Left renal pelvis (tissue), 4 donors: Measurements from ENCODE around the gene NTN3. TPM values are rescaled to one million over a fixed set of nuclear protein-coding genes. Genes with fewer than 3 reads are reported as not detected.

ENCODE experiments used
- DNase-seq, 4 donors: peaks; one replicate each; pipeline ENCODE4 v3.0.0-alpha.2; 2013; ENCODE audit warnings: low read depth in 4 of 4, low spot score in 3 of 4
- polyA plus RNA-seq, 4 donors: library from polyadenylated mRNA; unstranded; fragments of 120-200 nt; gene quantifications; one replicate each; pipeline ENCODE4 v1.2.1, GENCODE V29; 2013; ENCODE audit not compliant: insufficient read length in 4 of 4

The NTN3 gene
- polyA plus RNA-seq, 4 donors = 2.1 to 5.0 (median 2.6) TPM

DNA sequence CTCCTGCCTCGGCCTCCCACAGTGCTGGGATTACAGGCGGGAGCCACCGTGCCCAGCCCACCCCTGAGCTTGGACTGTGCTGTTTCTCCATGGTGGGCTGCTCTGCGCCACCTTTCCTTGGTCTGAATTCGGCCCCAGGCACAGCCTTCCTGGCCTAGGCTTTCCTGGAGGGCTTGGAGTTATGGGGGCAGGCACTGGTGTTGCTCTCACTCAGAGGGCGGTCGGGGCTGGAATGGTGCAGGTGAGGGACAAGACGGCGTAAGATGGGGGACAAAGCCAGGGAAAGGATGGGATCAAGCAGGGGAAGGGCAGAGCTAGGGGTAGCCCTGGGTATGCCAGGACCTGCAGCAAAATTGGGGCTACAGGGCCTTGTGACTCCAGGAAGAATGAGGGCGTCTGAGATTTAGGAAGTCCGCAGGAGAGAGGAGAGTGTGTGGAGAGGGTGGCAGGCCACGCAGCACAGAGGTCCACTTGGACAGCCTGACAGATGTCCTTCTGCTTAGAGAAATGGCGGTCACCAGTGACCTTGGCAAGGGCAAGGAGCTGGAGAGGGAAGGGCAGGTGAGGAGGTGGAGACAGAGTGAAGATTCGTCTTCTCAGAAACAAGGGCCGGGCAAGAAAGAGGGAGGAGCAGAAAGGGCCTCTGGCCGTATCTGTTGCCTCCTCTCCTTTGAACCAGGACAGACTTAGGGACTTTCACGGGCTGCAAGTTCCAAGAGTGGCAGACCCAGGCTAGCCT, 41.1 kb downstream of the NTN3 start:
- no peak for DNase-seq

DNA sequence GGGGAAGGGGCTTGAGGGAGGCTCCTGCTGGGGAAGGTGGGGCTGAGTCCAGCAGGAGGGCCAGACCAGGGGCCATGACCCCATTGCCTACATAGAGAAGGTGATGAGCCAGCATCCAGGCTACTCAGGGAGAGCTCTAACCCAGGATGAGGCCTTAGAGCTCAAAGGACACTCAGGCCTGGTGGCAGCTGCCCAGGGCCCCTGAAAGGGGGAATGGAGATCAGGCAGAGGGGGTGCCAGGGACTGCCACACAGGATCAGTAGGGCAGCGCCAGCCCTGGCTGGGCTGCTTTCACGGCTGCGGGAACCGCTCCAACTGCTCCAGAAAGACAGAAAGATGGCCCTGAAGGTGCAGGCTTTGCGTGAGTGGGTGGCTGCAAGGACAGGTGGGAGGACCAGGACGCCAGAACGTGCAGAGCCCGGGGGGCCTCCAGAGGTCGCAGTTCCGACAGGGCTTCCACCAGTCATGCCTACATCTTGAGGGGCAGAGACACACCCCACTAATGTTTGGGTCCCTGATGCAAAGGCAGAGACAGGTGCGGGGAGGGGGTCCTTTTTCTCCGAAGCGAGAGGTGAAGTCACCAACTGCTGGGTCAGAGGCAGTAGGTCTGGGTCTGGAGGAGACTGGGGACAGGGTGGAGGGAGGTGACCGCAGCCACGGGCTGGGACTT, 41.8 kb downstream of the NTN3 start:
- no peak for DNase-seq

DNA sequence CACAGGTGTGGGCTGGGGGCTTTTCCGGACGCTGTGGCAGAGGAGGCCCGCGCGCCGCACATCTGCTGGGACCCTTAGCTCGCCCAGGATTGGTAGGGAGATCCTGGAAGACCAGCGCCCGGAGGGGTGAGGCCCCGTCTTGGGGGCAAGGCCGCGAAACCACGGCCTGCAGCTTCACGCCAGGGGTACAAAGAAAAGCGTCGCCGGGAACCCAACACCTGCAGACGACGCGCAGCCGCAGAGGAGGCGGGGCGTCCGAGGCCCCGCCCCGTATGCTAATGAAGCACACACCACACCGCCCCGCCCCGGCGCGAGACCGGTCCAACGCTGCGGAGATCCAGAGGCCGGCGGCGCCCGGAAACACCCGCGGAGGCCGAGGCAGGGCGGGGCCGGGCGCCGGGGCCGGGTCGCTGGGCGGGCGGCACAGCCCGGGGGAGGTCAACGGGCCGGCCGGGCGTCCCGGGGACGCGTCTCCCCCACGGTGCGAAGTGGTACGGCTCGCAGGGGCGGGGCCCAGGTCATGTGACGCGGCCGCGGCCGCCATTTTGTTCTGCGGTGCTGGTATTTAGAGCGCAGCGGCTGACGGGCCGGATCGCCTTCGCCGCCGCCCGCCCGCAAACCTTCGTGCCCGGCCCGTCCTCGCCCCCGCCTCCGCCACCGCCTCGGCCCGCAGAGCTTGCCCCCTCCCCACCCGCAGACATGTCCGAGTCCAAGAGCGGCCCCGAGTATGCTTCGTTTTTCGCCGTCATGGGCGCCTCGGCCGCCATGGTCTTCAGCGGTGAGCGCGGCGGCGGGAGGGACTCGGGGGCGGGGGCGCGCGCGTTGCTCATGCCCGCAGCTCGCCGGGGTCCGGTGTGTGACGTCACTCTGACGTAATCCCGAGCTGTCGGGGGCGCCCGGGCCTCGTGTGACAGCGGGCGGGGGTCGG, 42.6 kb downstream of the NTN3 start, which contains the start of gene ATP6V0C:
Gene ATP6V0C, plus strand, starts transcription at position 548 of the 928 bp plus-strand sequence. Its CDS starts 152 bp downstream, at position 700.
- peak; percentile 78 to 86 (median 82) for DNase-seq

DNA sequence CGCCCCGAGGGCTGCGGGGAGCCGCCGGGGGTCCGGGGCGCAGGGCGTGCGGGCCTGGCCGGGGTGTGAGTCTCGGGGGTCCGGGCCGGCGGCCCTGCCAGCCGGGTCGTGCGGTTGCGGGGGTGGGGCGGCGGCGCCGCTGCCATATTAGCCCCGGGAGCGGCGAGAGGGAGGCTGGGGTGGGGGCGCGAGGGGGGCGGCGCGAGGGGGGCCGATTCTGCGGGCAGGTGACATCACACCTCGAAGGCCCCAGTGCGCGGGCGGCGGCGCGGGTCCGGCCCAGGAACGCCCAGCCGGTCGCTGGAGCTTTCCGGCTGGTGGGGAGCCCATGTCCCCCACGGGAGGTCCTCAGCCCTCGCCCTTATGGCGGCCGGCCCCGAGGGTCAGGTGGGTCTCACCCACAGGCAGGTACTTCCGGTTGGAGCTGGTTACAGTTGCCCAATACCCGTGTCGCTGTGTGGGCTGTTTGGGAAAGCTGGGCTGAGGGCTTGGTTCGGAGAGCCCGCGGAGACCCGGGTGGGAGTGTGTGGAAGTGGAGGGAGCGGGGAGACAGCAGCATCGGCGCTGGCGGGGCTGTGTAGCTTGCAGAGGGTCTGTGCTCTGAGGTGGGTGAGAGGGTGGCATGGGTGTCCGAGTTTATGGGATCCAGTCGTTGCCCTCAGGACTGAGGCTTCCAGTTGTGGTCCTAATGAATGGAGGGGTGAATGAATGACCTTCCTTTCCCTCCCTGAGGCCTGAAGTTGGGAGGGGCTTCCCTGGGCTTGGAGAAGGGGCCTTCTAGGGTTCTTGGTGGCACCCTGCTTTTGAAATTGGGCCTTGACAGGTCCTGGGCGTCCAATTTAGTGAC, 43.5 kb downstream of the NTN3 start:
- no peak for DNase-seq

DNA sequence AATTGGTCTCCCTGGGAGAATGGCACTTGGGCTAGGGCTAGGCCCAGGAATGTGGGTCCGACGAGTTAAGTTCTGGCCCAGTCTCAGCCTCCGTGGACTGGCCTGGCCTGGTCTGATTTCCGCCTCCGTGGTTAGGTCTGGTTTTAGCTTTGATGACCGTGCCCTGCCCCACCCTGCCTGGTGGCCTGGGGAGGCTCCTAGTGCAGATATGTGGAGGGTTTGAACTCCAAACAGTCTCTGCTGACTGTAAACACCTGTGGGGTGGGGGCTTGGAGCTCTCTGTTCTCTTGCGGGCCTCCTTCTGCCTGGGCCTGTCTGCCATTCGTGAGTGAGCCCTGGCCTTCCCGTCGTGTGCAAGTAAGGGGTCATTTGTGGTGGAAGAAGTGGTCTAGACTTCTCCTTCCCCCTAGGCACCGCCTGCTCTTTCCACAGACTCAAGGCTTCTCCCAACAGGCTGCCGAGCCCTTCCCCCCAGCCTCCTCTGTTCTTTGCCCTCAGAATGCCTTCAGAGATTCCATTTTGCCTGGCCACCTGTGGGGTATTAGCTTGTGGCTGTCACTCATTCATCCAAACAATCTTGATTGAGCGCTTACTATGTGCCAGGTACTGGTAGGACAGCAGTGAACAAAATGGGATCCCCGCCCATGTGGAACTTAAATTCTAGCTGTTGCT, 44.2 kb downstream of the NTN3 start:
- no peak for DNase-seq

DNA sequence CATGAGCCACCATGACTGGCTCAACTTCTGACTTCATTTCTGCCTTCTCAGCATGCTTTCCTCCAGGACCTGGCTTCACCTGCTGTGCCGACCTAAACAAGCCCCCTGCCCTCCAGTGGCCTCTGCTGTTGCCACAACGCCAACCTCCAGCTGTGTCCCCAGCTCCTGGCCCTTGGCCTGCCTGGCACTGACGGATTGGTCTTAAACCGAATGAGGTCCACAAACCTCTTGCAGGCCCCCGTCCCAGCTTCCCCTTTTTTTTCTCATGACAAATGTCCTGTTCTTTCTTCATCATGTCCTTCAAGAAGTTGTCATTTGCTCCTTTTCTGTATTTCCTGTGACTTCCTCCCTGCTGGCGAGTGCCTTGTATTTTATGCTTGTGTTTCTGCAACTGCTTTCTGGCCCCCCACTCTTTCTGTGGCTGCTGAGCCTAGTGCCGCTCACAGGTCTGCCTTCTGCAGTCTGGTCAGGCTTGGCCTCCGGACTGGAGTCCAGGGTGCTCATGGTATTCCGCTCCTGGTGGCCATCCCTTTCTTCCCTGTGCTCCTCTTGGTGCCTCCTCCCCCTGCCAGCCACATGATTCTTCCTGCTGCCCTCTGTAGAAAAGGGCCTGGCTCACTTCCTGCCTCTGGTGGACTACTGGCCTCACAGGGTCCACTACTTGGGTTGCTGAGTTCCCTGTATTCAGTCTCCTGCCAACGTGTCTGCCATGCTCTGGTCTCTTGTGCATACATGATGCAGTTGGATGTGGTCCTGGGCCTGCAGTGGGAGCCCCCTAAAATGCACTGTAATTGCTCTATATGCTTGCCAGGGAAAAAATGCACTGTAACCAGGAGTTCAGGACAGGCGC, 45.5 kb downstream of the NTN3 start:
- DNase-seq = no peak

DNA sequence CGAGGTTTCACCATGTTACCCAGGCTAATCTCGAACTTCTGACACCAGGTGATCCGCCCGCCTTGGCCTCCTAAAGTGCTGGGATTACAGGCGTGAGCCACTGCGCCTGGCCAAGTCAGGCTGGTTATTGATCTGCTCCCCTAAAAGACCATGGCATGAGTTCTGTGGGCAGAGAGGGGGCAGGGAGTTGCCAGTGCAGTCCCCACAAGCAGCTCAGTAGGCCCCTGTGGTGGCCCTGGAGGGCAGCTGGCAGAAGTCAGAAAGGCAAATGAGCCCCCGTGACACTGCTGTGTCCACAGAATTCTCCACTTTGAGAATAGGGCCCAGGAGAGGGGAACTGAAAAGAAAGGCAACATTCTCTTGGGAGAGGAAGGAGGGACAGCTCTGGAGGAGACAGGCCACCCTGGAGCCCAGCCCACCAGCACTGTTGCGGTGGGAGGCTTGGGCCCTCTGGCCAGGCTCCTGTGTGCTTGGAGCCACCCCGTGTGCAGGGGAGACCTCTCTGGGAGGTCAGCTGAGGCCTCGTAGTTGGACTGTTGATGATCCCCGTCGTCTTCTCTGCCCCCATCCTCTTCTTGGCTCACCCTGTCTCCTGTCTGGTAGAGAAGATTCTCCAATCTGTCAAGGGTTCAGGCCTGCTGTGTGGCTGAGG, 47.0 kb downstream of the NTN3 start:
- DNase-seq = no peak

DNA sequence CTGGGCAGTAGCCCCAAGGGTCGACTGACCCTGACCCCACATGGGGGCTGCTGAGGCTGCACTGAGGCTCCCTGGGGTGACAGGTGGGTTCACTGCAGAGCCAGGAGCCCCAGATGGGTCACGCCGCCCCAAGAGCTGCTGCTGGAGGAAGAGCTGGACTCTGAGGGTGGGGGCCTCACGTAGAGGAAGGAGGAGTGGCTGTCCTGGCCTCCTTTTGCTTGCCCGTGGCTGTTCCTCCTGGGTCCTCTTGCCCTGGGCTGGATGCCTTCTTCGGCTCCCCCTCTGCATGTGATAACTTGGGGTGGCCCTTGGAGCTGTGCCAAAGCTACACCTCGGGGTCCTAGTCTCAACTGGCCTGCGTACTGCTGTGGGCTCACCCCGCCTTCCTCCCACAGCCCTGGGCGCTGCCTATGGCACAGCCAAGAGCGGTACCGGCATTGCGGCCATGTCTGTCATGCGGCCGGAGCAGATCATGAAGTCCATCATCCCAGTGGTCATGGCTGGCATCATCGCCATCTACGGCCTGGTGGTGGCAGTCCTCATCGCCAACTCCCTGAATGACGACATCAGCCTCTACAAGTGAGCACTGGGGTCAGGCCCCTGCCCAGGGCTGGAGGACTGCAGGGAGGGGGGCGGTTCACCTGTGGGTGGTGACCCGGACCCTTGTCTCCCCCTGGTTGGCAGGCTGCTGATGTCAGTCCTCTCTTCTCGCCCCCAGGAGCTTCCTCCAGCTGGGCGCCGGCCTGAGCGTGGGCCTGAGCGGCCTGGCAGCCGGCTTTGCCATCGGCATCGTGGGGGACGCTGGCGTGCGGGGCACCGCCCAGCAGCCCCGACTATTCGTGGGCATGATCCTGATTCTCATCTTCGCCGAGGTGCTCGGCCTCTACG, 48.0 kb downstream of the NTN3 start:
- DNase-seq = no peak

DNA sequence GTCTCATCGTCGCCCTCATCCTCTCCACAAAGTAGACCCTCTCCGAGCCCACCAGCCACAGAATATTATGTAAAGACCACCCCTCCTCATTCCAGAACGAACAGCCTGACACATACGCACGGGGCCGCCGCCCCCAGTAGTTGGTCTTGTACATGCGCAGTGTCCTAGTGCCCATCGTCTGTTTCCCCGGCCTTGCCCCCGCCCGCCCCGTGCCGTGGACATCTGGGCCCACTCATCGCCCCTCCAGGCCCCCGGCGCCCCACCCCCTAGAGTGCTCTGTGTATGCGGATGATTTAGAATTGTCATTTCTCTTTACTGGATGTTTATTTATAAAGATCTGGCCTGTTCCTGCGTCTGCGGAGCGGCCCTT, 48.6 kb downstream of the NTN3 start:
- no peak for DNase-seq

DNA sequence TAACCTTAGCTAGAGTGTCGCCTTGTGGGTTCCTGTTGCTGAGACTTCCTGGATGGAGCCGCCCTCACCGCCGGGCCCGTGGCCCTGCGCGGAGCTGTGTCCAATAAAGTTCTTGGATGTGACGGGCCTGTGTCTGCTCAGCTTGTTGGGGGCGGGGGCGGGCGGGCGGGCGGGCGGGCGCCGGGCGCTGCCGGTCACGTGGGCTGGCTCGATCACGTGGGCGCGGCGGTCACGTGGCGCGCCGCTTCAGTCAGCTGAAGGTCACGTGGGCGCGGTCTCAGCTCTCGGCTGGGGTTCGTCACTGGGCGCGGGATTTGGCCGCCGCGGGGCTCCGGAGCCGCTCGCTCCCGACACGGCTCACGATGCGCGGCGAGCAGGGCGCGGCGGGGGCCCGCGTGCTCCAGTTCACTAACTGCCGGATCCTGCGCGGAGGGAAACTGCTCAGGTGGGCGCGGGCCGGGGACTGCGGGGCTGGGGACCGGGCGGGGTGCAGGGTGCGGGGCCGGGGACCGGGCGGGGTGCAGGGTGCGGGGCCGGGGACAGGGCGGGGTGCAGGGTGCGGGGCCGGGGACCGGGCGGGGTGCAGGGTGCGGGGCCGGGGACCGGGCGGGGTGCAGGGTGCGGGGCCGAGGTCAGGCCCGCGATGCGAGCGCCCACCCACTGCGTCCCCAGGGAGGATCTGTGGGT, 49.1 kb downstream of the NTN3 start, which contains the start of gene AMDHD2:
Gene AMDHD2, plus strand, starts transcription at position 275 of the 687 bp plus-strand sequence. Its CDS starts 88 bp downstream, at position 363.
- DNase-seq = peak in 3 of 4 donors; percentile 73 to 76 (median 73)

DNA sequence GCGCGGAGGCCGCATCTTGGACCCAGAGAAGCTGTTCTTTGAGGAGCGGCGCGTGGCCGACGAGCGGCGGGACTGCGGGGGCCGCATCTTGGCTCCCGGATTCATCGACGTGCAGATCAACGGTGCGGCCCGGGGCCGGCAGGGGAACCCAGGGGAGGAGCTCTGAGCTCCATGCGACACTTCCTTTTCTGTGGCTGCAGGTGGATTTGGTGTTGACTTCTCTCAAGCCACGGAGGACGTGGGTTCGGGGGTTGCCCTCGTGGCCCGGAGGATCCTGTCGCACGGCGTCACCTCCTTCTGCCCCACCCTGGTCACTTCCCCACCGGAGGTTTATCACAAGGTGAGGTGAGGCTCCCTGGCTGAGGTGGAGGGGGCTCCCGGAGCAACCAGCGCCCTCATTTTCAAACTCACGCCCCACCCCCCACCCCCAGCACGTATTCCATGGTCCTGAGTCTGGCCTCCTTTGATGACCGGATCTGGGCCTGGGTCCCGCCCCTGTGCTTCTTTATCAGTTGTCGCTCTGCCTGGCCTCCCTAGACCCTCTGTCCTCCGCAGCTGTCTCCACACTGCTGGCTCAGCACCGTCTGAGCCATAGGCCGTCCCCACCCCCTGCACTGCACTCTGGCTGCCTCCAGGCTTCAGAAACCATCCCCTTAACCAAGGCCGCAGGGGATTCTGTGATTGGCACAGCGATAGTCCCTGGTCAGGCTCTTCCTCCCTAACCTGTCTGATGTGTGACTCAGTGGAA, 49.9 kb downstream of the NTN3 start:
- no peak for DNase-seq

Other genes starting within 250 kb of the NTN3 start
- gene E4F1, start 247.7 kb upstream of the NTN3 start, polyA plus RNA-seq = 10 to 100 TPM; 13.8 to 24.3 (median 15.7) TPM
- 1 to 10 TPM in 1 of 4 donors, under 1 TPM in 3; 0.63 to 2.0 (median 0.90) TPM for gene DNASE1L2, start 234.9 kb upstream of the NTN3 start, polyA plus RNA-seq
- 10 to 100 TPM; 30.5 to 89.5 (median 58.5) TPM for gene ECI1, start 219.7 kb upstream of the NTN3 start, polyA plus RNA-seq
- gene RNPS1, start 203.2 kb upstream of the NTN3 start, polyA plus RNA-seq = 100 to 1,000 TPM; 146 to 214 (median 201) TPM
- 10 to 100 TPM in 1 of 4 donors, 1 to 10 TPM in 3; 5.0 to 15.4 (median 5.9) TPM for gene ABCA3, start 130.6 kb upstream of the NTN3 start, polyA plus RNA-seq
- 10 to 100 TPM in 2 of 4 donors, 1 to 10 TPM in 2; 7.8 to 11.9 (median 10.3) TPM for gene CCNF, start 41.9 kb upstream of the NTN3 start, polyA plus RNA-seq
- gene TEDC2, start 11.2 kb upstream of the NTN3 start, polyA plus RNA-seq = 10 to 100 TPM in 2 of 4 donors, 1 to 10 TPM in 2; 6.1 to 14.6 (median 10.1) TPM
- gene TBC1D24, start 3.8 kb downstream of the NTN3 start, polyA plus RNA-seq = 10 to 100 TPM; 15.1 to 22.7 (median 18.3) TPM
- 100 to 1,000 TPM; 127 to 274 (median 170) TPM for gene ATP6V0C, start 42.7 kb downstream of the NTN3 start, polyA plus RNA-seq
- 10 to 100 TPM; 11.7 to 38.5 (median 23.0) TPM for gene AMDHD2, start 49.1 kb downstream of the NTN3 start, polyA plus RNA-seq
- 1 to 10 TPM; 1.9 to 7.1 (median 3.5) TPM for gene CEMP1, start 60.1 kb downstream of the NTN3 start, polyA plus RNA-seq
- gene PDPK1, start 66.7 kb downstream of the NTN3 start, polyA plus RNA-seq = 10 to 100 TPM; 40.2 to 54.3 (median 46.8) TPM
- 10 to 100 TPM; 19.2 to 26.0 (median 24.0) TPM for gene KCTD5, start 211.2 kb downstream of the NTN3 start, polyA plus RNA-seq
- gene PRSS27, start 248.9 kb downstream of the NTN3 start, polyA plus RNA-seq = 1 to 10 TPM in 2 of 4 donors, under 1 TPM in 2; 0.73 to 1.9 (median 1.0) TPM